Tibial nerve (tissue), 4 donors: ENCODE measurements around the gene SEC24A. TPM values are rescaled to one million over a fixed set of nuclear protein-coding genes. Genes with fewer than 3 reads are reported as not detected.
"Not testable (repeated sequence)": the region's sequence is repeated elsewhere in the genome, so short reads cannot be mapped to it uniquely, and the experiment has no call there.

ENCODE experiments used
- DNase-seq, 2 donors: peaks; one replicate each; pipeline ENCODE4 v3.0.0-alpha.2; 2019; ENCODE audit warnings: low spot score in 2 of 2
- H3K27ac ChIP-seq, 4 donors: fragments of 200-600 bp; sonication (generic) in 3 of 4; one replicate each; pipeline ENCODE4 v1.5.1; 2017 to 2019; ENCODE audit warnings: mild to moderate bottlenecking in 1 of 4
- H3K27me3 ChIP-seq, 2 donors: fragments of 200-600 bp; sonication (generic) in 1 of 2; one replicate each; pipeline versions ENCODE4 v1.5.1 to v1.6.0; 2017 to 2019
- H3K36me3 ChIP-seq, 3 donors: fragments of 200-600 bp; sonication (generic); one replicate each; pipeline ENCODE4 v1.5.1; 2018 to 2019
- H3K4me1 ChIP-seq, 4 donors: fragments of 200-600 bp; sonication (generic) in 3 of 4; one replicate each; pipeline ENCODE4 v1.5.1; 2017 to 2019
- H3K4me3 ChIP-seq, 4 donors: fragments of 200-600 bp; sonication (generic) in 3 of 4; one replicate each; pipeline ENCODE4 v1.5.1; 2017 to 2019; ENCODE audit warnings: mild to moderate bottlenecking in 1 of 4, moderate library complexity in 1 of 4
- H3K9me3 ChIP-seq, 4 donors: fragments of 200-600 bp; sonication (generic) in 3 of 4; one replicate each; pipeline ENCODE4 v1.5.1; 2017 to 2019
- EP300 ChIP-seq, 2 donors: sonication (generic); formaldehyde crosslinking; IDR thresholded peaks; one replicate each; pipeline ENCODE4 v1.6.1; 2017; ENCODE audit warnings: antibody characterized with exemption in 2 of 2, mild to moderate bottlenecking in 1 of 2
- POLR2A ChIP-seq, 2 donors: fragments of 450-650 bp; IDR thresholded peaks; one replicate each; pipeline ENCODE4 v1.6.1; 2017; ENCODE audit warnings: antibody characterized with exemption in 2 of 2, mild to moderate bottlenecking in 2 of 2, moderate library complexity in 2 of 2
- WGBS, 2 donors: methylation state at CpG; one replicate each; pipeline ENCODE4 v1.1.5; 2018; 5-methylcytosine and 5-hydroxymethylcytosine counted together
- total RNA-seq, 4 donors: library from RNA; depleted of rRNA; stranded (reverse); fragments of >200 nt; gene quantifications; one replicate each; pipeline ENCODE4 v1.1.0, GENCODE V29; 2016
- TF ChIP-seq, protein P1 (sequence below), 5 experiments: fragments of 200-600 bp in 3 of 5; fragments of 450-650 bp in 2 of 5; sonication (generic) in 3 of 5; IDR thresholded peaks; one replicate each; pipeline ENCODE4 v1.5.1; 2016 to 2019; ENCODE audit warnings: antibody characterized with exemption in 5 of 5, mild to moderate bottlenecking in 3 of 5, moderate library complexity in 2 of 5

The SEC24A gene
- total RNA-seq, 4 donors from 2014 or later, result 12.7 to 21.3 (median 17.9) TPM

DNA sequence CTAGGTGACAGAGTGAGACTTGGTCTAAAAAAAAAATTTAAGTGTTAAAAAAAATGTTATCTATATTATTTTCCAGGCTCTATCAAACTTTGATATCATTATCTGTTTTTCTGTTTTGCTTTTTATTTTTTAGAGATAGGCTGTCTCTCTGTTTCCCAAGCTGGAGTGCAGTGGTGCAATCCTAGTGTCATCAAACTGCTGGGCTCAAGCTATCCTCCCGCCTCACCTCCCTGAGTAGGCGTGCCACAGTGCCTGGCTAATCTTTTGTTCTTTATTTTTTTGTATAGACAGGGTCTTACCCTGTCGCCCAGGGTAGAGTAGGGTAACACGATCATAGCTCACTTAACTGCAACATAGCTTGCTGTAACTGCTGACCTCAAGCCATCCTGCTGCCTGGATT, 14.4 kb downstream of the SEC24A start:
- peaks cover 0 to 4% (median 0%) of the 10 kb centered on the region in 4 donors for H3K4me1 ChIP-seq
- no peak overlapping the region for H3K27ac ChIP-seq
- H3K36me3 ChIP-seq, result peaks cover 0 to 56% (median 0%) of the 10 kb centered on the region in 3 donors
- H3K4me3 ChIP-seq, result no peak overlapping the region
- H3K9me3 ChIP-seq, result no peaks in the 10 kb centered on the region
- no peaks in the 10 kb centered on the region for H3K27me3 ChIP-seq
- 81 to 89% methylated on average over 4 of the region's 4 CpGs for WGBS, 2 donors
- DNase-seq, result no peak
- TF ChIP-seq, protein P1, sequence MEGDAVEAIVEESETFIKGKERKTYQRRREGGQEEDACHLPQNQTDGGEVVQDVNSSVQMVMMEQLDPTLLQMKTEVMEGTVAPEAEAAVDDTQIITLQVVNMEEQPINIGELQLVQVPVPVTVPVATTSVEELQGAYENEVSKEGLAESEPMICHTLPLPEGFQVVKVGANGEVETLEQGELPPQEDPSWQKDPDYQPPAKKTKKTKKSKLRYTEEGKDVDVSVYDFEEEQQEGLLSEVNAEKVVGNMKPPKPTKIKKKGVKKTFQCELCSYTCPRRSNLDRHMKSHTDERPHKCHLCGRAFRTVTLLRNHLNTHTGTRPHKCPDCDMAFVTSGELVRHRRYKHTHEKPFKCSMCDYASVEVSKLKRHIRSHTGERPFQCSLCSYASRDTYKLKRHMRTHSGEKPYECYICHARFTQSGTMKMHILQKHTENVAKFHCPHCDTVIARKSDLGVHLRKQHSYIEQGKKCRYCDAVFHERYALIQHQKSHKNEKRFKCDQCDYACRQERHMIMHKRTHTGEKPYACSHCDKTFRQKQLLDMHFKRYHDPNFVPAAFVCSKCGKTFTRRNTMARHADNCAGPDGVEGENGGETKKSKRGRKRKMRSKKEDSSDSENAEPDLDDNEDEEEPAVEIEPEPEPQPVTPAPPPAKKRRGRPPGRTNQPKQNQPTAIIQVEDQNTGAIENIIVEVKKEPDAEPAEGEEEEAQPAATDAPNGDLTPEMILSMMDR (IDR thresholded peaks at IDR 0.05), result no peak
- TF ChIP-seq EP300 (IDR thresholded peaks at IDR 0.05), result no peak
- no peak for TF ChIP-seq POLR2A (IDR thresholded peaks at IDR 0.05)

DNA sequence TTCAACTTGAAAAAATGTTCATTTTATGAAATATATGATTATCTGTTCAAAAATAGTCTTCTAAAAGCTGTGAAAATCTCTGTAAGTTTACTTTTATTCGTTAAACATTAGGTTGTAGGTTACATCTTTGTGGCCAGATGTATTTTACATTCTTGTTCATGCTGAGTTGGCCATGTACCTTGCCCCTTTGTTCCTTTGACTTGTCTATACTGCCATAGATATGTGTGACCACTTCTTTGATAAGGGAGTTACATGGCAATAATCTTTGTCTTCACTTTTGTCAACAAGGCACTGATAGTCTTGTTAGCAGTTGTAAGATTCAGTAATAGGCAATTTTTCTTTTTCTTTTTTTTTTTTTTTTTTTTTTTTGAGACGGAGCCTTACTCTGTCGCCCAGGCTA, 15.9 kb downstream of the SEC24A start:
- WGBS, 2 donors, result 87 to 88% methylated on average over 3 of the region's 3 CpGs
- no peak overlapping the region for H3K27ac ChIP-seq
- H3K36me3 ChIP-seq, result peaks cover 0 to 66% (median 0%) of the 10 kb centered on the region in 3 donors
- no peak overlapping the region for H3K4me3 ChIP-seq
- TF ChIP-seq, protein P1 (IDR thresholded peaks at IDR 0.05), result no peak
- TF ChIP-seq EP300 (IDR thresholded peaks at IDR 0.05) (no peak), POLR2A (IDR thresholded peaks at IDR 0.05) (no peak)
- no peak for DNase-seq
- peaks cover 0 to 4% (median 0%) of the 10 kb centered on the region in 4 donors for H3K4me1 ChIP-seq
- H3K9me3 ChIP-seq, result no peaks in the 10 kb centered on the region
- H3K27me3 ChIP-seq, result no peaks in the 10 kb centered on the region

DNA sequence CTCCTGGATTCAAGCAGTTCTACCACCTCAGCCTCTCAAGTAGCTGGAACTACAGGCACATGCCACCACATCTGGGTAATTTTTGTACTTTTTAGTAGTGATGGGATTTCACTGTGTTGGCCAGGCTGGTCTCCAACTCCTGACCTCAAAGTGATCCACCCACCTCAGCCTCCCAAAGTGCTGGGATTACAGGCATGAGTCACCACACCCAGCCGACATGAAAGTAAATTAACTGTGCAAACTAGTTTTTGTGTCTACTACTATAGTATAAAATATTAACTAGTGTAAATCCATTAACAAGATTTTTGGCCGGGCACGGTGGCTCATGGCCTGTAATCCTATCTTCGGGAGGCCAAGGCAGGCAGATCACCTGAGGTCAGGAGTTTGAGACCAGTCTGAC, 25.0 kb downstream of the SEC24A start:
- 91 to 94% methylated on average over 4 of the region's 4 CpGs for WGBS, 2 donors
- peaks cover 3 to 93% (median 27%) of the 10 kb centered on the region in 3 donors for H3K36me3 ChIP-seq

GRCh38 chr5:134677357-134677756, 28.8 kb downstream of the SEC24A start:
- not testable (repeated sequence) for DNase-seq, H3K27ac ChIP-seq, H3K9me3 ChIP-seq, H3K27me3 ChIP-seq, H3K4me3 ChIP-seq, H3K4me1 ChIP-seq
- 88 to 92% methylated on average over 4 of the region's 4 CpGs for WGBS, 2 donors
- peaks cover 3 to 99% (median 28%) of the 10 kb centered on the region in 3 donors for H3K36me3 ChIP-seq

More for the DNA sequence above, 25.0 kb downstream of the SEC24A start:
- H3K4me1 ChIP-seq, H3K9me3 ChIP-seq, H3K27me3 ChIP-seq, H3K4me3 ChIP-seq, H3K27ac ChIP-seq, DNase-seq: not testable (repeated sequence)

DNA sequence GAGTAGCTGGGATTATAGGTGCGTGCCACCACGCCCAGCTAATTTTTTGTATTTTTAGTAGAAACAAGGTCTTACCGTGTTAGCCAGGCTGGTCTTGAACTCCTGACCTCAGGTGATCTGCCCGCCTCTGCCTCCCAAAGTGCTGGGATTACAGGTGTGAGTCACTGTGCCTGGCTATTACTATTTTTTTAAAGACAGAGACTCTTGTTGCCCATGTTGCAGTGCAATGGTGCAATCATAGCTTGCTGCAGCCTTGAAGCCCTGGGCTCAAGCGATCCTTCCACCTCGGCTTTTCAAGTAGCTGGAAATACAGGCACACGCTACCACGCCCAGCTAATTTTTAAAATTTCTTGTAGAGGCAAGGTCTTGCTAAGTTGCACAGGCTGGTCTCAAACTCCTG, 41.6 kb downstream of the SEC24A start:
- H3K36me3 ChIP-seq, result peaks cover 0 to 97% (median 9%) of the 10 kb centered on the region in 3 donors
- H3K27ac ChIP-seq, H3K9me3 ChIP-seq, H3K27me3 ChIP-seq, H3K4me1 ChIP-seq, DNase-seq, H3K4me3 ChIP-seq: not testable (repeated sequence)
- WGBS, 2 donors, result 94 to 96% methylated on average over 8 of the region's 8 CpGs

DNA sequence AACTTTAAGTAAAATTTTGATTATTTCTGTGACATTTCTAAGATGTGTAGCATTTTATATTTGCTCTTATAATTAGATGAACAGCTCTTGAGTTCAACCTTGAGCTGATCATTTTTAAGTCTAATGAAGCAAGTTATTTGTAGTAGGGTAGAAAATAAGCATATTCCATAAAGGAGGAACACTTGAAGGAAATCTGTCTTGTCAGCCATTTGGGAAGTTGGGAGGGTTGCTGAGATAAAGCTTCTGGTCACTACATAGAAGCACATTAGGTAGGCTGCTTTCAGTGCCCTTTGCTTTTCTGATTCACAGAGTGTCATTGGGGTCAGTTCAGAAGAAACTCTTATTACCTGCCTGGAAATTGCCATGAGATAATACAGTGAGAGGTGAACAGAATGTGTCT, 44.1 kb downstream of the SEC24A start:
- Histone ChIP-seq H3K4me3 (no peak overlapping the region), H3K9me3 (no peaks in the 10 kb centered on the region), H3K27ac (no peak overlapping the region), H3K4me1 (no peaks in the 10 kb centered on the region), H3K27me3 (no peaks in the 10 kb centered on the region), H3K36me3 (peaks cover 3 to 100% (median 13%) of the 10 kb centered on the region in 3 donors)
- TF ChIP-seq POLR2A (IDR thresholded peaks at IDR 0.05) (no peak), EP300 (IDR thresholded peaks at IDR 0.05) (no peak)
- TF ChIP-seq, protein P1 (IDR thresholded peaks at IDR 0.05), result no peak
- DNase-seq, result no peak

DNA sequence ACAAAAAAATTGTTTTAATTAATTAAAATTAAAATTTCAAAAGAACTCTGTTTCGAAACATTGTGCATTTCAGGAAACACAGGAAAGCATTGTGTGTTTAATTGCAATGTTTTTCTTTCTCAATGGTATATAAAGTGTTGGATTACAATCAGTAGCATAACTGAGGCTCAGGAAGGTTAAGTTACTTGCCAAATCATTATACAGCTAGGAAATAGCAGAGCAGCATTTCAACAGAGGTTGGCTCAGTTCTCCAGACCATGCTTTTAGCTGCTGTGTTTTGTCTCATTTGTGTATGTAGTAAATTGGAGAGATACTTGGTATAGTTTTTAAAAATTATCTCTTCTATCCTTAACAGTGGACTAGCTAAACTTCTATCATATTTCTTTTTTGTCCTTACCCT, 59.7 kb downstream of the SEC24A start:
- Histone ChIP-seq H3K27me3 (no peaks in the 10 kb centered on the region), H3K27ac (no peak overlapping the region), H3K9me3 (no peaks in the 10 kb centered on the region), H3K4me1 (no peaks in the 10 kb centered on the region), H3K4me3 (no peak overlapping the region), H3K36me3 (peaks cover 0 to 99% (median under 1%) of the 10 kb centered on the region in 3 donors)
- WGBS, 2 donors, result 80 to 87% methylated on average over 1 of the region's 1 CpG
- TF ChIP-seq POLR2A (IDR thresholded peaks at IDR 0.05) (no peak), EP300 (IDR thresholded peaks at IDR 0.05) (no peak)
- TF ChIP-seq, protein P1 (IDR thresholded peaks at IDR 0.05), result no peak
- DNase-seq, result no peak
